ENCODE measurements around the gene ITGAE.

ITGAE gene

DNA sequence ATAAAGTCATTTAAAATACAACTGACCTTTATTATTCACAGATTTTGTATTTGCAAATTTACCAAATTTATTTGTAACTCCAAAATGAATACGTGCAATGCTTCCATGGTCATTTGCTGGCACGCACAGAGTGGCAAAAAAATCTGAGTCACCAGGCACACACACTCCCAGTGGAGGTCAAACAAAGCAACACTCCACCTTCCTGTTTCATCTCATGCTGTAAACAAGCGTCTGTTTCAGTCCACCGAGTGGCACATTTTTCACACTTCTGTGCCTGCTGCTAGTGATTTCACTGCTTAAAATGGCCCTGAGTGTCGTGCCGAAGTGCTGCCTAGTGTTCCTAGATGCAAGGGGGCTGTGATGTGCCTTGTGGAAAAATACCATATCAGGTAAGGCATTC lies 17.8 kb upstream of the ITGAE start:
- Histone ChIP-seq H3K27me3 (ENCODE audit: control insufficient read depth, insufficient read depth, low read length) (no peaks in the 10 kb centered on the region), H3K4me3 (ENCODE audit: low read depth, low read length) (no peak overlapping the region)

DNA sequence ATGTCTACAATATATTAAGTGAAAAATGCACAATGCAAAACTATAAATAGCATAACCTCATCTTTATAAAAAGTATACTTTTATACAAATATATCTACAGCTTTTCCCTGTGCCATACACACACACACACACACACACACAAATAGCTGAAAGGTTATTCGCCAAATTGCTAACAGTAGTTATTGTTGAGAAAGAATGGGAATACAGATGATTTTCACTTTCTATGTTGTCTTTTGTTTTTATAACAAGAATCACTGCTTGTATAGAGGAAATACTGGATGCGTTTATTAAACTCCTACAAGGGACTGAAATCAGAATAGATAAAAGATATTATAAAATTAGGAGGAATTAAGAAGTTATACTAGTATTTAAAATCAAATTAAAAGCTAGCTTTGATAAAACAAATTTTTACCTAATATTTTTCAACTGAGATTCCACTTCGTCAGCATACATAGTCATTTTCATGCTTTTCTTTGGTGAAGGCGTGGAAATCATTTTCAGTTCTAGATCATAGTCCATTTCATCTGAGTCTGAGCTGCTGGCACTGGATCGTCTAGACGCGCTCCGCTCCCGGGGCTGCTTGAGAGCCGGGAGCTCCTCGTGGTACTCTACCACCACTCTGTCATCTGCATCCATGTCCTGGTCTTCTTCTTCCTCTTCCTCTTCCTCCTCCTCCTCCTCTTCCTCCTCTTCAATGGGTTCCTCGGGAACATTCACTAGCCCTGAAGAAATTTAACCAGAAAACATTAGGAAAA lies 17.0 kb upstream of the ITGAE start:
- H3K4me1 ChIP-seq: no peaks in the 10 kb centered on the region
- H2AFZ ChIP-seq: no peak overlapping the region
- H3K4me3 ChIP-seq (ENCODE audit: low read depth, low read length): no peak overlapping the region
- TF ChIP-seq, protein P1, sequence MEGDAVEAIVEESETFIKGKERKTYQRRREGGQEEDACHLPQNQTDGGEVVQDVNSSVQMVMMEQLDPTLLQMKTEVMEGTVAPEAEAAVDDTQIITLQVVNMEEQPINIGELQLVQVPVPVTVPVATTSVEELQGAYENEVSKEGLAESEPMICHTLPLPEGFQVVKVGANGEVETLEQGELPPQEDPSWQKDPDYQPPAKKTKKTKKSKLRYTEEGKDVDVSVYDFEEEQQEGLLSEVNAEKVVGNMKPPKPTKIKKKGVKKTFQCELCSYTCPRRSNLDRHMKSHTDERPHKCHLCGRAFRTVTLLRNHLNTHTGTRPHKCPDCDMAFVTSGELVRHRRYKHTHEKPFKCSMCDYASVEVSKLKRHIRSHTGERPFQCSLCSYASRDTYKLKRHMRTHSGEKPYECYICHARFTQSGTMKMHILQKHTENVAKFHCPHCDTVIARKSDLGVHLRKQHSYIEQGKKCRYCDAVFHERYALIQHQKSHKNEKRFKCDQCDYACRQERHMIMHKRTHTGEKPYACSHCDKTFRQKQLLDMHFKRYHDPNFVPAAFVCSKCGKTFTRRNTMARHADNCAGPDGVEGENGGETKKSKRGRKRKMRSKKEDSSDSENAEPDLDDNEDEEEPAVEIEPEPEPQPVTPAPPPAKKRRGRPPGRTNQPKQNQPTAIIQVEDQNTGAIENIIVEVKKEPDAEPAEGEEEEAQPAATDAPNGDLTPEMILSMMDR (IDR thresholded peaks at IDR 0.05): no peak
- H3K9me3 ChIP-seq (ENCODE audit: control insufficient read depth, low read length): no peaks in the 10 kb centered on the region
- no peaks in the 10 kb centered on the region for H3K36me3 ChIP-seq (ENCODE audit: control insufficient read depth, insufficient read depth, low read length)
- H3K9ac ChIP-seq: no peak overlapping the region
- H3K4me2 ChIP-seq (ENCODE audit: low read length): no peak overlapping the region
- H3K79me2 ChIP-seq: no peaks in the 10 kb centered on the region
- H3K27me3 ChIP-seq (ENCODE audit: control insufficient read depth, insufficient read depth, low read length): no peaks in the 10 kb centered on the region
- H3K27ac ChIP-seq: no peak overlapping the region

More for the DNA sequence above, 17.8 kb upstream of the ITGAE start:
- H3K4me1 ChIP-seq: no peaks in the 10 kb centered on the region
- no peak overlapping the region for H3K9ac ChIP-seq
- no peaks in the 10 kb centered on the region for H3K9me3 ChIP-seq (ENCODE audit: control insufficient read depth, low read length)
- H3K36me3 ChIP-seq (ENCODE audit: control insufficient read depth, insufficient read depth, low read length): no peaks in the 10 kb centered on the region
- TF ChIP-seq, protein P1 (IDR thresholded peaks at IDR 0.05): no peak
- no peaks in the 10 kb centered on the region for H3K79me2 ChIP-seq
- no peak overlapping the region for H2AFZ ChIP-seq
- no peak overlapping the region for H3K4me2 ChIP-seq (ENCODE audit: low read length)
- H3K27ac ChIP-seq: no peak overlapping the region

DNA sequence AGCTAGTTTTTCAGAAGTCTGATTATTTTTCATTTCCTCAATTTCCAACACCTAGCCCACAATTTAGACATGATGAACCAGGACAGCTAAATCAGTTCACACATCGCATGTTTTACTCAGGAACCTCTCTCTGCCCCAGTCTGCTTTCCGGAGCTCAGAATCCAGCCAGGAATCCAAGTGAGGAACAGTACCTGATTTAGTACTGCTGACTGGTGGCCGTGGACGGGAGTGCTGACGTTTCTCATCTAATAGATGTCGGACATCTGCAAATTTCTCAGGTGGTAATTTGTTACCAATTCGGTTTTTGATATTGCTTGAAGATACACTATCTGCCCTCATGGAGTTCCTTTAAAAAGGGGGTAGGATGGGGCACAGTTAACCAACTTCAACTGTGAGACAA lies 14.9 kb upstream of the ITGAE start:
- no peaks in the 10 kb centered on the region for H3K79me2 ChIP-seq
- H3K27me3 ChIP-seq (ENCODE audit: control insufficient read depth, insufficient read depth, low read length): no peaks in the 10 kb centered on the region
- H2AFZ ChIP-seq: no peak overlapping the region
- no peaks in the 10 kb centered on the region for H3K36me3 ChIP-seq (ENCODE audit: control insufficient read depth, insufficient read depth, low read length)
- TF ChIP-seq, protein P1 (IDR thresholded peaks at IDR 0.05): no peak
- no peaks in the 10 kb centered on the region for H3K4me1 ChIP-seq
- no peak overlapping the region for H3K27ac ChIP-seq
- H3K9ac ChIP-seq: no peak overlapping the region
- H3K4me2 ChIP-seq (ENCODE audit: low read length): no peak overlapping the region
- H3K9me3 ChIP-seq (ENCODE audit: control insufficient read depth, low read length): no peaks in the 10 kb centered on the region
- H3K4me3 ChIP-seq (ENCODE audit: low read depth, low read length): no peak overlapping the region

DNA sequence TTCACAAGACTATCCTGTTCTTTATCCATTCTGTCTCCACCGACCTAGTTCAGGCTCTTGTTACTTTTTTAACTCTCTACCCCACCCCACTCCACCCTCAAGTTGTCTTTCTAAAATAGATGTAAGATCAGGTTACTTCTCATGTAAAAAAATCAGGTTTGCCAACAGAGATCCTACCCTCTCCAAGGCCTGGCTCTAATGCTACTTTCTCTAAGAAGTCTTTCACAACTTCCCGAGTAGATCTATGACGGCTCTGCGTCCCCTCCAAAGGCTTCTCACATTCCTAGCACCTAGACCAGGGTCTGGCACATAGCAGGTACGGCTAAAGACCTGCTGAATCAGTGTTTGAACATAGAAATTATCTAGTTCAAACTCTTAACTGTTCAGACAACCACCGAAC lies 14.1 kb upstream of the ITGAE start:
- no peaks in the 10 kb centered on the region for H3K4me1 ChIP-seq
- H3K4me2 ChIP-seq (ENCODE audit: low read length): no peak overlapping the region
- H3K4me3 ChIP-seq (ENCODE audit: low read depth, low read length): no peak overlapping the region
- no peaks in the 10 kb centered on the region for H3K79me2 ChIP-seq
- H3K36me3 ChIP-seq (ENCODE audit: control insufficient read depth, insufficient read depth, low read length): no peaks in the 10 kb centered on the region
- no peaks in the 10 kb centered on the region for H3K9me3 ChIP-seq (ENCODE audit: control insufficient read depth, low read length)
- H3K9ac ChIP-seq: no peak overlapping the region
- TF ChIP-seq, protein P1 (IDR thresholded peaks at IDR 0.05): no peak
- no peak overlapping the region for H2AFZ ChIP-seq
- no peaks in the 10 kb centered on the region for H3K27me3 ChIP-seq (ENCODE audit: control insufficient read depth, insufficient read depth, low read length)
- no peak overlapping the region for H3K27ac ChIP-seq

DNA sequence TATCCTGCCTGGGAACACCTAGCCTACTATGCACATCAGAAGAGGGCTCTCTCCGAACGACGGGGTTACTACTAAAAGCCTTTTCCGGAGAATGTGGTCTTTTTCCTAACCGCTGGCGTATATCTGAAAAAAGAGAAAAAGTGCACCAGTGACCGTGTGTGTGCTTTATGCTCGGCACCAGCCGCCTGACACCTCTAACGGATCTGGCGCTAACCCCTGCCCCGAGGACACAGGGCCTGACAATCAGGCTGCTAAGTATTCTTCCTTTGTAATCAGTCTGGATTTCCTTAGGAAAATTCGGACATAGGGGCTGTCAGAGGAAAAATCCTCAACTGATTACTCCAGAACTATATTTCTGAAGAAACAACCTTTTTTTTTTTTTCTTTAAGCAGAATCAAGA lies 13.4 kb upstream of the ITGAE start:
- Histone ChIP-seq H3K27me3 (ENCODE audit: control insufficient read depth, insufficient read depth, low read length) (no peaks in the 10 kb centered on the region), H3K9me3 (ENCODE audit: control insufficient read depth, low read length) (no peaks in the 10 kb centered on the region), H3K4me3 (ENCODE audit: low read depth, low read length) (no peak overlapping the region), H3K9ac (no peak overlapping the region), H3K4me2 (ENCODE audit: low read length) (no peak overlapping the region), H3K79me2 (no peaks in the 10 kb centered on the region), H3K36me3 (ENCODE audit: control insufficient read depth, insufficient read depth, low read length) (no peaks in the 10 kb centered on the region), H3K27ac (no peak overlapping the region), H2AFZ (no peak overlapping the region), H3K4me1 (no peaks in the 10 kb centered on the region)
- TF ChIP-seq, protein P1 (IDR thresholded peaks at IDR 0.05): no peak
